Myocyte (in vitro differentiated cells): Measurements from ENCODE around the gene ITPA. TPM values are rescaled to one million over a fixed set of nuclear protein-coding genes. Genes with fewer than 3 reads are reported as not detected.
"Not testable (repeated sequence)": the region's sequence is repeated elsewhere in the genome, so short reads cannot be mapped to it uniquely, and the experiment has no call there.

Experiments
- DNase-seq: peaks from one replicate; pipeline ENCODE4 v3.0.0-alpha.2; 2012; ENCODE audit warnings: low read depth
- total RNA-seq: library from RNA; depleted of rRNA; stranded (reverse); fragments of >200 nt; gene quantifications from 2 replicates; pipeline ENCODE4 v1.2.3, GENCODE V29; 2014

Gene ITPA
- total RNA-seq, 1 donor from 2014 or later: 52.9 TPM

DNA sequence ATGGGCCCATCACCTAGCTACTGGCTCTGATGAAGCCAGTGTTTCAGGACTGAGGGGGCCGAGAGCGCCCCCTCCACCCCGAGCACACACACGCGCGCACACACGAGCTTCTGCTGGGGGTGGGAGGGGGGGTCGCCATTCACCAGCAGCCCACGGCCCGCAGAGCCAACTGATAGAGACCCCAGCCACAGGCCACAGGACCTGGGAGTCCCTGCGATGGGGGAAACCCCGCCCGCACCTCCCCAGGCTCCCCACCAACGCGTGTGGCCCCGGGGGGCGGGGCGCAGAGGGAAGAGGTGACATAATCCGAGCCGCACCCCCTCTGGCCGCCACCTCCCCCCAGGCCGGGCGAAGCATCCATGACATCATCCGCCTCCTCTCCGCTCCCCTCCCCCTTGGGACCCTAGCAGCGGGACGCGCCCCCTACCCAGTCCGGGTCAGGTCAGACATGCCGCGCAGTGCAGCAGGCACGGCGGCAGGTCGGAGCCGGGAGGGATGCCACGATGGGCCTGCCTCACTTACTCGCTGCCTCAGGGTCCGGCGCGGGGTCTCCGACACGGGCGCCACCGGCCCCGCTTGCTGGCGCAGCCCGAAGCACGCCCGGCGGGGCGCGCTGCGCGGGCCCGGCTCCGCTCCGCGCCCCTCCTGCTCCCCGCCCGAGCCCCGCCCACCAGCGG, 36.2 kb upstream of the ITPA start, which contains the start of gene LZTS3:
Gene LZTS3, minus strand, starts transcription at position 617 of the 677 bp plus-strand sequence. CDS start 6,386 bp downstream, outside the sequence.
- peak; percentile 62 for DNase-seq

DNA sequence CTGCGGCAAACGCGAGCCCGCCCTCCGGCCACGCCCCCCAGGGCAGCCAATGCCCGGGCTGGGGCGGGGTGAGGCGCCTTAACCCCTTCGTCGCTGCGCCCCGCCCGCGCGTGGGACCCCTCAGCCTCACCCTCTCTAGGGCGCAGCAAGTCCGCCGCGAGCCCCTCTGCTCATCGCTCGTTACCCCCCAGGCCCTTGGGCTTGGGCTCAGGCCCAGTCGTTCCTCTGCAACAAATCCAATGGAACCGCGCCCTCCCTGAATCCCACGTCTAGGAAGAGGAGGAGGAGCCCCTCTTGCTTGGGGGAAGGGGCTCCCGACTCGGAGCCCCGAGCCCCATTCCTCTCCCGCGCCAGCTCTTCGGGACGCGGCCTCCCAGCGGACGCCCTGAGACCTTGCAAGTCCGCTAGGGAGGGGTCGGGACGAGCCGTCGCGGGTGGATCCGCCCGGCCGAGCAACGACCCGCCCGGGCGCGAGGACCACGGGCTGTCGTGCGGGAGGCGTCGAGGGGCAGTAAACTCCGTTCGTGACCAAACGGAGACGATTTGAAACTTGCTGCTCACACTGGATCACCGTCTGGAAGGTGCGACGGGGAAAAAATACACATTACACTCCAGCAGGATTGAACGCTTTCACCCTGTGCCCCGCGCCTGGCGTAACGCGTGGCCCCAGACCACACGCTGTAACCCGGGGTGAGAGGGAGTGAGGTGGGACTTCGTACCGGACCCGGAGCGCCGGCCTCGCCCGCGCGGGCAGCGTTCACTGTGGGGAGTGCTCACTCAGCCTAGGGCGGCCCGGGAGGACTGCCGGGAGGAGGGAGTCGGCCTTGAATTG, 35.5 kb upstream of the ITPA start:
- DNase-seq: peak; percentile 83

DNA sequence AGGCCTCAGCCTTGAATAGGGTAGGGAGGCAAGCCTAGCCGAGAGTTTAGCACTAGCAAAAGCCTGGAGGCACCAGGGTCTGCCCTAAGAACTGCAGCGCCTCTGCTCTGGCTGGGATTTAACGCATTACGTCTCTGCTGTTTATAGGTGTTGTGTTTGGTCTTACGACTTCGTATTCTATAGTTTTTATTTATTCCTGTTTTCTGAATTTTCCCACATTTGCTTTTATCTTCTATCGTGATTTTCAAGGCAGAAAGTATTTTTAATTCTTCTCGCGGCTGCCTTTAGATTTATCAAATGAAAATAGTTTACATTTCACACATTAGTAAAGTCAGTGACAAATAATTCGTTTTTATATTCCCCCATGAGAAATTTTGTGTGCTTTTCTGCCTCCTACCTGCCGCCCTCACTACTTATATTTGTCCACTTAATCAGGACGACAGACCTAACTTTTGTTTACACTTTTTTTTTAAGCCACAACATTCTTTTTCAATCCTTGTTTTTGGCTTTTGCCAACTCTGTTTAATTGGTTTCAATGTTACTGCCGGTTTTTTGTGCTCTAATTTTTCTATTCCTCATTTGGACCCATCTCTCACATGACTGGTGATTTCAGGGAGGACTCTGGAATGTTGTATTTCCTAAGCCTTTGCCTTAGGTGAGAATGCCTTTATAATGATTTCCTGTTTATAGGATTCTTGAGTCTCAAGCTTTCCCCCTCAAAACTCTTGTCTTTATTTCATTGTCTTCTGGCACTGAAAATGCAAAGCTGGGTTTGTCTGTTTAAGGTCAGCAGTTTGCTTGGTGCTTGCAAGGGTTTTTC, 34.6 kb upstream of the ITPA start:
- DNase-seq: no peak

DNA sequence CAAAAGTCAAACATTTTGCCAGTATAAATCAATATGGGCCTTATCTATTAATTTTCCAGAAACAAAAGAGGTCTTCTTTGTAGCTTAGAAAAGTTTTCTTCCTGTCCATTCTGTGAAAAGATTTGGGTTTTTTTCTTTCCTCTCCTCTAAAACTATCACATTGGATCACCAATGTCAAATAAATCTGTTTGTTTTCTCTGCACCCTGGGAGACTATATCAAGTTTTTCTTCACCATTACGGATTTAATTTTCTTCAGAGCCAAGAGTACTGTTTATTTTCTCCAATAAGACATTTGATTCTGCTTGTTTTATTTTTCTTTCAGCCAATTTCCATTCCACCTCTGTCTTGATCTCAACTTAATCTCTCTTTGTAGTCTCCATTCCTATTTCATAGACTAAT, 34.0 kb upstream of the ITPA start:
- DNase-seq: no peak

DNA sequence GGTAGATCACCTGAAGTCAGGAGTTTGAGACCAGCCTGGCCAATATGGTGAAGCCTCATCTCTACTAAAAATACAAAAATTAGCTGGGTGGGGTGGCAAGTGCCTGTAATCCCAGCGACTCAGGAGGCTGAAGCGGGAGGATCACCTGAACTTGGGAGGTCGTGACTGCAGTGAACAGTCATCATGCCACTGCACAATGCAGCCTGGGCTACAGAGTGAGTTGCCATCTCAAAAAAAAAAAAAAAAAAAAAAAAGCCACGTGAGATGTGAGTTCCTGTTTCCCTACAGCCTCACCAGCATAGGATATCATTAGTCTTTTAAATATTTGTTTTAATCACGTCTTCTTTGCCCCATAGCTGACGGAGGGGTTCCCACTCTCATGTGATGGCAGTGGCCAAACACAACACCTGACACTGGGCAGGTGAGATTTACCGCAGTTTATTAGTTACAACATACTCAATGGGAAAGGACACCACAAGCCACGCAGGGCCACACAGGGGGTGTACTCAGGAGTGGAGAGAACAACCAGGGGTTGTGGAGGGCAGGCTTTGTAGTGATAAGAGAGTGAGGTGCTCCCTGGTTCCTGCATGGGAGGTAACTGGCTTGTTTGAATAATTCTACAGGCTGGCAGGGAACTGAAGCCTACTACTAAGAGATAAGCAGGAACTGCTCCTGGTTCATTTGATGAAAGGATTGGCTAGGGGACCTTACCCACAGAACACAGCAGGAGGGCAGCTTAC, 31.4 kb upstream of the ITPA start:
- DNase-seq: no peak

DNA sequence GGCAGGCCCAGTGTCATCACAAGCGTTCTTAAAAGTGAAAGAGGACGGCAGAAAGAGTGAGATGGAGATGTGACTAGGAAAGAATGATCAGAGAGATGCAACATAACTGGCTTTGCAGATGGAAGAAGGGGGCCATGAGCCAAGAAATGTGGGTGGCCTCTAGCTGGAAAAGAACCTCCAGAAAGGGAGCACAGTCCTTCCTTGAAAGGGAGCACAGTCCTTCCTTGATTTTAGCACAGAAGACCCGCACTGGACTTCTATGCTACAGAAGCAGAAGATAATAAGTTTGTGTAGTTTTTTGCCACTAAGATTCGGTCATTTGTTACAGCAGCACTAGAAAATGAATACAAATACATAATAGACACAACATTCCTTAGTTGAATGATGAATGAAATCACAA, 29.0 kb upstream of the ITPA start:
- DNase-seq: no peak

DNA sequence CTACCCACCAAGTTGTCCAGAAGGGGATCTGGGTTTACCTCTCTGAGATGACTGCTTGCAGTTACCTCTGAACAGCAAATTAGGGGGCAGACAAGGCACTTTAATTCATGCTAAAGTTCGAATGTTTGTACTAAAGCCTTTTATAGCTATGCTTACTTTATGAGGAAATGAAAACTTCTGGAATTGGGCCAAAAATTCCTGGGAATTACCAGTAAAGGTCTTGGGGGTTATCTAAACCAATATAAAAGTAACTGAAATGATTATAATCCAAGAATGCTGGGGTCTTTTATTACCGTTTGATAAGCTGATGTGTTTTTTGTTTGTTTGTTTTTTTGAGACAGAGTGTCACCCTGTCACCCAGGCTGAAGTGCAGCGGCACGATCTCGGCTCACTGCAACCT, 28.0 kb upstream of the ITPA start:
- no peak for DNase-seq

DNA sequence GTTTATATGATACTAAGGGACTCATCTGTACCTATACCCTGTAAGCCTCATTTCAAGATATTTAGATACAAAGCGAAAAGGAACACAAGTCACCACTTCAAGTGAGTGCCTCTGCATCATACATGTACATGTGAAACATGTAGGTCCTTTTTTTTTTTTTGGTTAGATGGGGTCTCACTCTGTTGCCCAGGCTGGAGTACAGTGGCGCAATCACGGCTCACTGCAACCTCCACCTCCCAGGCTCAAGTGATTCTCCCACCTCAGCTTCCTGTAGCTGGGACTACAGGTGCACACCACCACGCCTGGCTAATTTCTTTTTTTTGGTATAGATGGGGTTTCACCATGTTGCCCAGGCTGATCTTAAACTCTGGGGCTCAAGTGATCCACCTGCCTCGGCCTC, 26.9 kb upstream of the ITPA start:
- DNase-seq: not testable (repeated sequence)

DNA sequence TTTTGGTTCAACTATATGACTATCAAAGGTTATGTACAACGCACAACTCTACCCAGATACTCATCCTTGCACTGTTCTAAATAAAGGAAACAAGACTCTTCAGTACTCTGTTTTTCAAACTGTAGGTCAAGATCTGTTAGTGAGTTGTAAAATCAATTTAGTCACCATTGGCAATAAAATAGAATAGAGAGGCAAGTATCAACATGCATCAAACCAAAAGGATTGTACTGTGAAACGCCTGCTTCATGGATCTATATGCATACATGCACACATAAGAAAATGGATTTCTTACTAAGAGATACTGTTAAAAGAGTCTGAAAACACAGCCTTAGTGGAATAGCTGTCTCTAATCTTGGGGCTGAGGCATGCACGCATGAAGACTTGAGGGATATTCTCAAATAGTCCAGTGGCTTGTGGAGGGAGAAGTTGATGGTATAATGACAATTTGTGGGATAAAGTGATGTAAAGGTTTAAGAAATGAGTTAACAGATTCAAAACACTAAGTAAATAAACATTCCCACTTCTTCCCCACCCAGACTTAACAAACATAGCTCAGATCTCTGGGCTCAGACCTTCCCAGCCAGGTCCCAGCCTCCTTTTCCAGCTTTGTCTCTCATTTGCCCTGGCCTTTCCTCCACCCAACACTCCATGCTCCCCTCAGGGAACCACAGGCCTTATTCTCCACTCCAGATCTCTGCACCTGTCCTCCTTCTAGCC, 25.2 kb upstream of the ITPA start:
- no peak for DNase-seq

DNA sequence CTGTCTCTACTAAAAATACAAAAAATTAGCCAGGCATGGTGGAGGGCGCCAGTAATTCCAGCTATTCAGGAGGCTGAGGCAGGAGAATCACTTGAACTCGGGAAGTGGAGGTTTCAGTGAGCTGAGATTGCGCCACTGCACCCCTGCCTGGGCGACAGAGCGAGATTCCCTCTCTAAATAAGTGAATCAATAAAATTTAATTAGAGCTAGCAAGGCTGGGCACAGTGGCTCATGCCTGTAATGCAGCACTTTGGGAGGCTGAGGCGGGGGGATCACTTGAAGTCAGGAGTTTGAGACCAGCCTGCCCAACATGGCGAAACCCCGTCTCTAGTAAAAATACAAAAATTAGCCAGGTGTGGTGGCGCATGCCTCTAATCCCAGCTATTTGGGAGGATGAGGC, 21.4 kb upstream of the ITPA start:
- not testable (repeated sequence) for DNase-seq

DNA sequence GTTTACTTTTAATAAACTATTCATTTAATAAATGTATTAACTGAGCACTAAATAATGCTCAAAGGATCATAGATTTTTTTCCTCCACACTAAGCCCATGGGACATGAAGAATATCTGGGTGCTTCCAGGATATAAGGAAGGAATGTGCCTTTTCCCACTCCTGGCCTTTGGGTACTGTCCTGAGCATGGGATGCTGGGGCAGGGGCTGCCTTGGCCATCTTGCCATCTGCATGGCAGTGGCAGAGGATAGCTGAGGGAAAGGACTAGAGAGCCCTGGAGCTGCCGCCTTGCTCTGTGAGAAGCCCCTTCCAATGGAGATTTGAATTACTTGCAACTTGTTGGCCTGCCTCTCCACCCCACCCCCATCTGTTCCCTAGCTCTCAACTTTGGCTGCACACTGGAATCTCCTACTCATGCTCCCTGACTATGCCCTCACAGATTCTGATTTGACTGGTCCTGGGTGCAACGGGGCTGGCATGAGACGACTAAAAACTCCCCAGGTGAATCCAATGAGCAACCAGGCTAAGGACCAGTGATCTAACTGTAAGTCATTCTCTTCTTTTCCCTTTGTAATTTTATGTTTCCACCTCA, 20.4 kb upstream of the ITPA start:
- DNase-seq: no peak

DNA sequence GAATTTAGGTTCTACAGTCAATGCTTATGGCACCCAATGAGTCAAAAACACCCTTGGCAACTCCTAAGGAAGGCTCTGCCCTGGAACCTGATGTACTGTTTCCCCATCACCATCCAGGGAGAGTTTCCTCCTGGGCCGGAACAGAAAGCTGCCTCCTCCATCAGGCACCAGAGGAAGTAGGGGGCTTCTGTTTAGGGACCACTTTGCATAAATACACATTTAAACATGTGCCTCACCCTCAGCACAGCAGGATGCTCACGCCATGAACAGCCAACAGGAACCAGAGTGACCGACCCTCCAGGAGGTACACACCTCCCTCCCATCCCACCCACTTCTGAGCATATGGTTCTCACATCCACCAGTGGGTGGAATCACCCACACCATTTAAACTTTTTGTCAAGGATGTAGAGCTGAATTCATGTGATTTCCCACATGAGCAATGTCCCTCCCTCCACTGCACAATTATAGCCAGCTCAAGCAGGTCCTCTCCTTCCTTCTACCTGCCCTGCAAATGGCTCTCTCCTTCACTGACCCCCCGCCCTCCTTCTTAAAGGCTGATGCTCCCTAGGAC, 19.7 kb upstream of the ITPA start:
- DNase-seq: no peak

DNA sequence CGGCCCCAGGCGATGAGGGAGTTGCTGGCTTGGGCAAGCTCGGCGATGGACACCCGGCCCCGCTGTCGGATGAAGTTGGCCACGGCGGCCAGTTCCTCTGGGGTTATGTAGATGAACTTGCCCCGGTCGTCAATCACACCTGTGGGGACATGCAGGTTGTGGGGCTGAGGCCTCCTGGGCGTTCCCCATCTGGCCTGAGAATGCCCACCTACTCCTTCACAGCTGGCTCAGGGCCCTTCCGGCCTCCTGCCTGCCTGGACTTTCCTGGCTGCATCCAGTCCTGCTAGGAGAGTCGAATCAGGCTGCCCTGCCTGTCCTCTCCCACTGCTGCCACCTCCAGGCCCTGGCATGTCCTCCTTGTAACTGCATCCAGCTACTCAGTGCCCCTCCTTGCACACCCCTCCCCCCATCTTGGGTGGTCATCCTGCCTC, 18.6 kb upstream of the ITPA start:
- no peak for DNase-seq

DNA sequence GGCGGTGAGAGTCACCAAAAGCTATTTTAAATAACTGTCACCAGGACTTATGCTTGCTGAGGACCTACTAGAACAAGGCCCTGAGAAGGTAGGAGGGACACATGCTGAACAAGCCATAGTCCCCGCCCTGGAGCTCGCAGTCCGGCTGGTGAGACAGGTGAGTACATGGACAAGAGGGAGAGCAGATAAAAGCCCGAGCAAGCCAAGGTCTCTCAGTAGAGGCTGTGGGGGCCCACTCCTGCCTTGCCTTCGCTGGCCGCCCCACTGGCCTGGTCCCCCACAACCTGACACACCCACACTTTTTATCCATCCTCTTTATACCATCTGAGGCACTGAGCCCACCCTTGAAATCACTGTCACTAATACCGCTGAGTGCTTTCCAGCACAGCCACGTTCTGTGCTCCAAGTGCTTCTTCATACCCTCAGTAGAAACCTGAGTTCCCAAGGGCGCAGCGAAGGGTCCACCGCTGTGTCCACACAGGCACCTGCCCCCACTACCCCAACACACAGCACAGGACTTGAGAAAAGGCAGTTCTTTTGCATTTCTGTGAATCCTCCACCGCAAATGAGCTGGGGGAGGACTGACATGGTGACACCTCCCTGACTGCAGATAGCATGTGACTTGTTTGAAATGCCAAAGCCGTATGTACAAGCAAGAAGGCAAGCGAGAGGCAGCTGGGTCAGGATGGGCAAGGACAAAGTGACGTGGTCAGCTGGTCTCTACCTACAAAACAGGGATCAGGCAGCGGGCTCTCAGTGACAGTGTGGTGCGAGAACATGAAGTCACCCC, 16.9 kb upstream of the ITPA start:
- no peak for DNase-seq

DNA sequence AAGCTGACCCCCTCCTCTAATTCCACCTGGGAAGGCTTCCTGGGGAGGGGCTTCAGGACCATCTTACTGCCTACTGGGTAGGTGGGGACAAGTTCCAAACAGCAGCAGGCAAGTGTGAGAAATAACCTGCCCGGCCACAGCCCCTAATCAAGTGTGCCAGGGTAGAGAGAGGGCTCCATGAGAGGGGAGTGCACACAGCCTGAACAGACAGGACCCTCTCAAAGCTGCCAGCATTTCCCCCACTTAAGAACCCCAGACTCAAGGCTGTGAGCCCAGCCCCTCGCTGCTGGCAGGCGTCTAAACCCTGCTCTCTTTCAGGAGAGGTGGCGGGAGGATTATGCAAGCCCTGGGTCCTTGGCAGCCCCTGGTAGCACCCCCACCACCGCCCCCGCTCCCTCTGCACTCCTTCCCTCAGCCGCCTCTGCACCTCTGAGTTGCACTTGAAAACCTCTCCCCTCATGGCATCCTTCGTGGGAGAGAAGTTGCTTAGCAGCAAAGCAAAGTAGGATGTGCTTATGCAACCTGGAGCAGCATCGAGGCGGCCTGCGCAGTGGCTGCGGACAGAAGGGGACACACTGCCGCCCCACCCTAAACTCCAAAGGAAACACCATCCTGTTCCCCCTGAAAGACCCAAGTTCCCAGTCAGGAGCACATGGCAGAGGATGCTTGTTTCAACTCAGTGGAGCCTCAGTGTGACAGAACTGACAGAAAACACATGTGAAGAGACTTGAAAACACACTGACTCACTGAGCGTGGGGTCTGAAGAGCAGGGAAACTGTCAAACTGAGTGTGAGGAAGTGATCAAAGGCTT, 15.3 kb upstream of the ITPA start:
- DNase-seq: no peak

DNA sequence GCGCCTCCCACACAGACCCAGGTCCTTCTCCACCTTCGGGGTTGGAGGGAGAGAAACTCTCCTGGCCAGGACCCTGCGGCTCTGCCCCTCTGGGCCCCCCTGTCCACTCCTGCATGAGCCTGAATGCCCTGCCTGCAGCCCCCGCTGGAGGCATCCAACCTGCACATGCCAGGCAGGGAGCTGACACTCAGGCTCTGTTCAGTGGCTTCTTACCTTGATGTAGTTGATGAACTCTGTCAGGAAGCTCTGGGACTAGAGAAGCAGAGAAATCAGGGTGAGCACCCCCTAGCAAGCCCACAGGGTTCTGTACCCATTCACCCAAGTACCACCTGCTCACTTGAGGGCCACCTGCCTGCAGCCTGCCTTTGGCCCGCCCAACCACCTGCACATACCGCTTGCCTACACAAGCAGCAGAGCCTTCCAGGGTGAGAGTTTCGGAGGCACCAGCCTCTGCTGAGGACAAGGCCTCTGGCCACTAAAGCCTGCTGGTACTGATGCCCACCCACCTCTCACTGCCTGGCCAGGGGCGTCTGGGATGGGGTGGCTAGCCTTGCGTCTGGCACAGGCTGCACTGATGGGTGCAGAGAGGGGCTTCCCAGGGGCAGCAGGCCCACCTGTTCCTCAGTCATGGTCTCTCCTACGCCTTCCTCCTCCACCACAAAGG, 14.5 kb upstream of the ITPA start:
- DNase-seq: no peak

DNA sequence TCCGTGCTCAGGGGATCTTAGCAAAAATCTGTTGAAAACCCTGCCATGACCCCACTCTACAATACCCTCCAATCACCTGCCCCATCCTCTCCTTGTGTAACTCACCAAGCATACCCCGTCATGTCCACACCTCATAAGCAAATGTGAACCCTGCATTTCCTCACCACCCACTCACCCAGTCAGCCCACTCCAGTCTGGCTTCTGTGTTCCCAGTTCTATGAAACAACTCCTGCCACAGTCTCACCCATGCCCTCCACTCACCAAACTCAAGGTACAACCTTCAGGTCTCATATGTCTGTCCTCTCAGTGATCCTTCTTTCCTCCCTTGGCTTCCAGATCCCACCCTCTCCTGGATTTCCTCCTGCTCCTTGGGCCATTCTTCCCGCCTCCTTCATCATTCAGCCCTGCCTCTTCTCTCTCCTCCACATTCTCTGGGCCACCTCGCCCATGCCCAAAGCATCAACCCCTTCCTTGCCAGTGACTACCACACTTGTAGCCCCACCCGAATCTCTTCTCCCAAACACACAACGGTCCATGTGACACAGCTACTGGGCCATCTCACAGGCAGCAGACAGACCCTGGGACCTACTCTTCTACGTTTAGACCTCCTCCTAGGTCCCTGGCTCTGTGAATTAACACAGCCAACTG, 13.6 kb upstream of the ITPA start:
- no peak for DNase-seq
